OCI-LY7 (cell line): Measurements from ENCODE around the gene LTBP2. TPM values are rescaled to one million over a fixed set of nuclear protein-coding genes. Genes with fewer than 3 reads are reported as not detected.

Experiments
- BruUV-seq: library from RNA; stranded (reverse); fragments of 400-500 nt; replicated peaks from 2 replicates; lab custom pipeline; 2021; lab: Mats Ljungman, UMichigan
- CTCF ChIA-PET: fragments of 300-600 bp; sonication (Branson Sonifier 250); formaldehyde crosslinking; loops from one replicate; lab custom pipeline; 2022; ENCODE audit warnings: antibody characterized with exemption; ENCODE audit not compliant: unreplicated experiment; lab: Charles Lee
- POLR2A ChIA-PET: fragments of 300-600 bp; sonication (Branson Sonifier 250); formaldehyde crosslinking; loops from one replicate; lab custom pipeline; 2022; ENCODE audit warnings: antibody characterized with exemption; lab: Charles Lee
- DNase-seq: peaks from one replicate; pipeline ENCODE4 v3.0.0-alpha.2; 2015; ENCODE audit warnings: low spot score
- H2AFZ ChIP-seq: fragments of 200-600 bp; sonication (generic), shearing (Covaris generic); 2 replicates; pipeline ENCODE4 v1.6.1; 2014; ENCODE audit warnings: mild to moderate bottlenecking, antibody characterized with exemption, low read length, moderate library complexity
- H3K27ac ChIP-seq: fragments of 200-600 bp; sonication (generic); 2 replicates; pipeline ENCODE4 v1.5.1; 2014; ENCODE audit warnings: mixed run types, low read depth, mild to moderate bottlenecking, moderate library complexity, low read length, inconsistent platforms; ENCODE audit not compliant: poor library complexity, severe bottlenecking
- H3K36me3 ChIP-seq: fragments of 200-600 bp; sonication (generic); 2 replicates; pipeline ENCODE4 v1.6.1; 2014; ENCODE audit warnings: mild to moderate bottlenecking, antibody characterized with exemption, low read length, moderate library complexity, mixed read lengths; ENCODE audit not compliant: insufficient read depth
- H3K4me1 ChIP-seq: fragments of 200-600 bp; sonication (generic); 2 replicates; pipeline ENCODE4 v1.5.1; 2014; ENCODE audit warnings: mild to moderate bottlenecking, low read length; ENCODE audit not compliant: insufficient read depth, poor library complexity, severe bottlenecking
- H3K4me2 ChIP-seq: fragments of 200-600 bp; sonication (generic); 2 replicates; pipeline ENCODE4 v1.6.1; 2014; ENCODE audit warnings: mild to moderate bottlenecking, low read length
- H3K4me3 ChIP-seq: fragments of 200-600 bp; sonication (generic); 2 replicates; pipeline ENCODE4 v1.5.1; 2014; ENCODE audit warnings: mild to moderate bottlenecking, low read depth, low read length; ENCODE audit not compliant: poor library complexity, severe bottlenecking
- H3K79me2 ChIP-seq: fragments of 200-600 bp; sonication (generic); 2 replicates; pipeline ENCODE4 v1.6.1; 2016; ENCODE audit warnings: low read depth, mild to moderate bottlenecking, low read length, moderate library complexity, mixed read lengths; ENCODE audit not compliant: insufficient read depth
- H3K9me2 ChIP-seq: fragments of 200-600 bp; sonication (generic); 2 replicates; pipeline ENCODE4 v1.6.1; 2016; ENCODE audit warnings: mild to moderate bottlenecking, low read length, mixed read lengths; ENCODE audit not compliant: insufficient read depth
- H3K9me3 ChIP-seq: fragments of 200-600 bp; sonication (generic); 2 replicates; pipeline ENCODE4 v1.6.1; 2014; ENCODE audit warnings: mild to moderate bottlenecking, mixed run types, low read length, mixed read lengths
- H4K20me1 ChIP-seq: fragments of 200-600 bp; sonication (generic); 2 replicates; pipeline ENCODE4 v1.6.1; 2014; ENCODE audit warnings: mild to moderate bottlenecking, antibody characterized with exemption, low read length, moderate library complexity, mixed read lengths; ENCODE audit not compliant: insufficient read depth
- EZH2phosphoT487 ChIP-seq: fragments of 200-600 bp; sonication (generic); IDR thresholded peaks from 2 replicates; pipeline ENCODE4 v1.6.1; 2018; ENCODE audit warnings: low read depth, borderline replicate concordance, mild to moderate bottlenecking, mixed run types, antibody characterized with exemption, low read length, moderate library complexity, mixed read lengths
- intact Hi-C: fragments of 100-400 bp; cut with micrococcal nuclease; formaldehyde crosslinking; loops from one replicate; pipeline ENCODE4 v1.10.0; 2022; ENCODE audit not compliant: unreplicated experiment
- total RNA-seq, 2 experiments: library from RNA; depleted of rRNA in 1 of 2; stranded (reverse); fragments of >200 nt in 1 of 2; shearing (Covaris generic) in 1 of 2; gene quantifications; 2 replicates each; pipeline ENCODE4 v1.2.3, GENCODE V29; 2014 to 2022
- TF ChIP-seq, protein P1 (sequence below): fragments of 200-600 bp; sonication (generic); conservative IDR thresholded peaks from 2 replicates; pipeline ENCODE4 v1.5.1; 2014; ENCODE audit warnings: mild to moderate bottlenecking, antibody characterized with exemption, low read length, moderate library complexity, mixed read lengths

The LTBP2 gene
- total RNA-seq, 2 experiments from 2014 or later = 0.15 to 0.25 TPM

DNA sequence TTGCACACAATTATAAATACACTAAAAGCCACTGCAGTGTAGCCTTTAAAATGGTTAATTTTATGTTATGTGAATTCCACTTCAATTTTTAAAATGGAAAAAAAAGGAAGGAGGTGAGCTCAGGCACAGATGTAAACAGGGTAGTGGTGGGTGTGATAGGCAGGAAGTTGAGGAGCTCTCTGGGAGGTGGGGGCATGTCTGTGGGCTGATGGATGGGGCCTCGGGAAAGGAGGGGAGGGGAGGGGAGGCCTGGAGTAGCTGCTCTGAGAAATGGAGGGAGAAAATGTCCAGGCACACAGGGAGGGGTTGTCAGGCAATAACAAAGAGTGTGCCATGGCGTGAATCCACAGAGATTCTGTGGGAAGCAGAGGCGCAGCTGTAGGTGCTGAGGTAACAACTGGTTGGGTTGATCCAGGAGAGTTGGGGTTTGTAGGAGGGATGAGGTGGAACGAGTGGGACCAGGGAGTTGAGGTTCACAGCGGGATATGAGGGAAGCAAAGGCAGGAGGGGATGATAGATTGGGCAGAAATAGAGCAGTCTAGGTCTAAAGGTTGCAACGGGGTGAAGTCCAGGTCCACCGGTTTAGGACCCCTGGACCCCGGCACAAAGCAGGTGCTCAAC is 57.2 kb downstream of the LTBP2 start:
- TF ChIP-seq, protein P1, sequence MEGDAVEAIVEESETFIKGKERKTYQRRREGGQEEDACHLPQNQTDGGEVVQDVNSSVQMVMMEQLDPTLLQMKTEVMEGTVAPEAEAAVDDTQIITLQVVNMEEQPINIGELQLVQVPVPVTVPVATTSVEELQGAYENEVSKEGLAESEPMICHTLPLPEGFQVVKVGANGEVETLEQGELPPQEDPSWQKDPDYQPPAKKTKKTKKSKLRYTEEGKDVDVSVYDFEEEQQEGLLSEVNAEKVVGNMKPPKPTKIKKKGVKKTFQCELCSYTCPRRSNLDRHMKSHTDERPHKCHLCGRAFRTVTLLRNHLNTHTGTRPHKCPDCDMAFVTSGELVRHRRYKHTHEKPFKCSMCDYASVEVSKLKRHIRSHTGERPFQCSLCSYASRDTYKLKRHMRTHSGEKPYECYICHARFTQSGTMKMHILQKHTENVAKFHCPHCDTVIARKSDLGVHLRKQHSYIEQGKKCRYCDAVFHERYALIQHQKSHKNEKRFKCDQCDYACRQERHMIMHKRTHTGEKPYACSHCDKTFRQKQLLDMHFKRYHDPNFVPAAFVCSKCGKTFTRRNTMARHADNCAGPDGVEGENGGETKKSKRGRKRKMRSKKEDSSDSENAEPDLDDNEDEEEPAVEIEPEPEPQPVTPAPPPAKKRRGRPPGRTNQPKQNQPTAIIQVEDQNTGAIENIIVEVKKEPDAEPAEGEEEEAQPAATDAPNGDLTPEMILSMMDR = no peak
- no peak for TF ChIP-seq EZH2phosphoT487
- H2AFZ ChIP-seq = no peak overlapping the region
- H3K4me3 ChIP-seq = no peak overlapping the region
- DNase-seq = no peak
- H3K27ac ChIP-seq = no peak overlapping the region
- H3K9me3 ChIP-seq = no peaks in the 10 kb centered on the region
- intact Hi-C loops = no loop called here
- no peaks in the 10 kb centered on the region for H3K9me2 ChIP-seq
- H3K4me1 ChIP-seq = peaks cover 2% of the 10 kb centered on the region
- POLR2A ChIA-PET = interaction anchor here (0.6 kb wide), 1 partner anchor 15 kb away, joined by 3 read pairs; no protein-coding TSS in a partner anchor
- no TSS peak for BruUV-seq
- no peaks in the 10 kb centered on the region for H3K79me2 ChIP-seq
- H4K20me1 ChIP-seq = no peaks in the 10 kb centered on the region
- H3K4me2 ChIP-seq = no peak overlapping the region
- CTCF ChIA-PET = interaction anchor here (0.7 kb wide), 1 partner anchor 252 kb away, joined by 8 read pairs; no protein-coding TSS in a partner anchor
- no peaks in the 10 kb centered on the region for H3K36me3 ChIP-seq

DNA sequence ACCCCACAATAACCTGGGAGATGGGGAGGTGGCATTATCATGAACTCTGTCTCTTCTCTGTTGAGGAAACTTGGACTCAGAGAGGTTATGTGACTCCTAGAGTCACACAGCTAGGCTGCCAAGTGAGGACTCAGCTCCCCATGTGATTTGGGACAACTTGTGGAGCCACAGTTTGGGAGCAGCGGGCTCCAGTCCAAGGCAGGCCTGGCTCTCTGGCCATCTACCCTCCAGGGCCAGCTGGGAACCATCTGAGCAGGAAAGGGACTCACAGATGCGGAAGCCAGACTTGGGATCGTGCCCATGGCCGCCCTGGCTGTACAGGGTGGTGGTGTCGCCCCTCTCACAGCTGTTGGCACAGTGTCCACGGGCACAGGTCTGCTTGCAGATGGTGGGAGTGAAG is 59.4 kb downstream of the LTBP2 start:
- BruUV-seq = no TSS peak
- no peak for TF ChIP-seq EZH2phosphoT487
- TF ChIP-seq, protein P1 = no peak
- ChIA-PET POLR2A (no interaction called here), CTCF (no interaction called here)
- Histone ChIP-seq H3K36me3 (no peaks in the 10 kb centered on the region), H3K4me2 (no peak overlapping the region), H4K20me1 (no peaks in the 10 kb centered on the region), H3K9me2 (no peaks in the 10 kb centered on the region), H3K79me2 (no peaks in the 10 kb centered on the region), H3K4me3 (no peak overlapping the region), H3K27ac (no peak overlapping the region), H3K9me3 (no peaks in the 10 kb centered on the region), H3K4me1 (peaks cover 2% of the 10 kb centered on the region), H2AFZ (no peak overlapping the region)
- intact Hi-C loops = no loop called here
- no peak for DNase-seq
